CD4-positive, alpha-beta T cell treated with Interleukin-17A for 1 hour (primary cell): Measurements from ENCODE around the gene XCL2.
A peak's percentile ranks its signal among the peaks of the same experiment; 100 is the strongest.

Source experiments
- DNase-seq: peaks from one replicate; pipeline ENCODE4 v3.0.0-alpha.2; 2020

XCL2 gene

GRCh38 chr1:168512864-168513595, 30.8 kb downstream of the XCL2 start:
- DNase-seq, result peak; percentile 62

GRCh38 chr1:168509875-168510791, 33.7 kb downstream of the XCL2 start:
- DNase-seq, result peak; percentile 46

- no peak for DNase-seq
These were observed 34.6 kb downstream of the XCL2 start for GRCh38 chr1:168509210-168509609.

GRCh38 chr1:168507828-168508227, 36.0 kb downstream of the XCL2 start:
- DNase-seq, result no peak

- DNase-seq, result no peak
These were observed 36.6 kb downstream of the XCL2 start for GRCh38 chr1:168507231-168507630.

GRCh38 chr1:168506204-168506819, 37.5 kb downstream of the XCL2 start:
- DNase-seq, result no peak

GRCh38 chr1:168505006-168505405, 38.8 kb downstream of the XCL2 start:
- DNase-seq, result no peak

GRCh38 chr1:168504064-168504837, 39.5 kb downstream of the XCL2 start:
- DNase-seq, result no peak

- no peak for DNase-seq
These were observed 44.1 kb downstream of the XCL2 start for GRCh38 chr1:168499688-168500049.

- no peak for DNase-seq
These were observed 44.7 kb downstream of the XCL2 start for GRCh38 chr1:168498956-168499687.

- no peak for DNase-seq
These were observed 45.6 kb downstream of the XCL2 start for GRCh38 chr1:168498159-168498631.

GRCh38 chr1:168497376-168497950, 46.3 kb downstream of the XCL2 start:
- no peak for DNase-seq

- no peak for DNase-seq
These were observed 52.2 kb downstream of the XCL2 start for GRCh38 chr1:168491527-168492164.
